NB4 (cell line): ENCODE results near the gene RBM4B.

Source experiments
- MYC ChIP-seq: IDR thresholded peaks from 2 replicates; pipeline ENCODE4 v1.6.1; 2011; ENCODE audit warnings: low read depth, low read length
- POLR2A ChIP-seq: IDR thresholded peaks from 2 replicates; pipeline ENCODE4 v1.6.1; 2011; ENCODE audit warnings: mild to moderate bottlenecking; ENCODE audit not compliant: insufficient read length; ENCODE audit errors: extremely low read depth
- TF ChIP-seq, protein P1 (sequence below): IDR thresholded peaks from one replicate; pipeline ENCODE4 v1.5.1; 2012; ENCODE audit warnings: low read depth, low read length
- TF ChIP-seq, protein P2 (sequence below): IDR thresholded peaks from 2 replicates; pipeline ENCODE4 v1.6.1; 2011; ENCODE audit warnings: low read depth, low read length

DNA sequence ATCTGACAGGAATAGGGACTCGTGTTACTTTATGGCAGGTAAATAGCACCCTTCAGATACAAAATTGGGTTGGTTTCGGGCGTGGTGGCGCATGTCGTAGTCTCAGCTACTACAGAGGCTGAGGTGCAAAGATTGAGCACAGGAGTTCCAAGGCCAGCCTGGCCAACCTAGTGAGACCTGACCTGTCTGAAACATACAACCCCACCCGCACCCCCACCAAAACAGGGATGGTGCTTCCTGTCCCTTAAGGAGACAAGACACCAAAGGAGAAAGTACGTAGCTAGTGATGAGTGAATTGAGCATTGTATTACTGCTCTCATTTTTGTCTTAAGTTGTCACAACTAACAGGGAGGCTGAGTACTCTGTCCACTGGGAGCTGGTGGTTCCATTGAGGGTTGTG is 25.0 kb downstream of the RBM4B start:
- TF ChIP-seq, protein P1, sequence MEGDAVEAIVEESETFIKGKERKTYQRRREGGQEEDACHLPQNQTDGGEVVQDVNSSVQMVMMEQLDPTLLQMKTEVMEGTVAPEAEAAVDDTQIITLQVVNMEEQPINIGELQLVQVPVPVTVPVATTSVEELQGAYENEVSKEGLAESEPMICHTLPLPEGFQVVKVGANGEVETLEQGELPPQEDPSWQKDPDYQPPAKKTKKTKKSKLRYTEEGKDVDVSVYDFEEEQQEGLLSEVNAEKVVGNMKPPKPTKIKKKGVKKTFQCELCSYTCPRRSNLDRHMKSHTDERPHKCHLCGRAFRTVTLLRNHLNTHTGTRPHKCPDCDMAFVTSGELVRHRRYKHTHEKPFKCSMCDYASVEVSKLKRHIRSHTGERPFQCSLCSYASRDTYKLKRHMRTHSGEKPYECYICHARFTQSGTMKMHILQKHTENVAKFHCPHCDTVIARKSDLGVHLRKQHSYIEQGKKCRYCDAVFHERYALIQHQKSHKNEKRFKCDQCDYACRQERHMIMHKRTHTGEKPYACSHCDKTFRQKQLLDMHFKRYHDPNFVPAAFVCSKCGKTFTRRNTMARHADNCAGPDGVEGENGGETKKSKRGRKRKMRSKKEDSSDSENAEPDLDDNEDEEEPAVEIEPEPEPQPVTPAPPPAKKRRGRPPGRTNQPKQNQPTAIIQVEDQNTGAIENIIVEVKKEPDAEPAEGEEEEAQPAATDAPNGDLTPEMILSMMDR, result no peak
- TF ChIP-seq, protein P2, sequence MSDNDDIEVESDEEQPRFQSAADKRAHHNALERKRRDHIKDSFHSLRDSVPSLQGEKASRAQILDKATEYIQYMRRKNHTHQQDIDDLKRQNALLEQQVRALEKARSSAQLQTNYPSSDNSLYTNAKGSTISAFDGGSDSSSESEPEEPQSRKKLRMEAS, result no peak
- TF ChIP-seq POLR2A (no peak), MYC (no peak)
